AG04450 (cell line): Measurements from ENCODE around the gene TAS1R1. TPM values are rescaled to one million over a fixed set of nuclear protein-coding genes. Genes with fewer than 3 reads are reported as not detected.

Experiments
- CTCF ChIA-PET: fragments of 300-600, 350-600 bp; formaldehyde crosslinking; extraction: SDS; loops from one replicate; lab custom pipeline; 2022; ENCODE audit warnings: antibody characterized with exemption, inconsistent platforms; lab: Charles Lee
- POLR2A ChIA-PET: fragments of 350-600 bp; formaldehyde crosslinking; extraction: SDS; loops from one replicate; lab custom pipeline; 2021; ENCODE audit warnings: antibody characterized with exemption, inconsistent platforms; lab: Yijun Ruan, JAX
- DNase-seq: peaks from one replicate; pipeline ENCODE4 v3.0.0-alpha.2; 2011; ENCODE audit warnings: low read depth, low spot score
- H3K27ac ChIP-seq: one replicate; pipeline ENCODE4 v1.5.1; 2012; ENCODE audit warnings: low read depth, low read length, control low read depth
- H3K27me3 ChIP-seq: one replicate; pipeline ENCODE4 v1.6.0; 2012; ENCODE audit warnings: low read length; ENCODE audit not compliant: control insufficient read depth, insufficient read depth
- H3K4me3 ChIP-seq: 2 replicates; pipeline ENCODE4 v1.5.1; 2011; ENCODE audit warnings: mild to moderate bottlenecking, low read depth, low read length, control low read depth
- H3K9me3 ChIP-seq: 2 replicates; pipeline ENCODE4 v1.5.1; 2012; ENCODE audit warnings: low read length; ENCODE audit not compliant: control insufficient read depth, insufficient read depth
- CTCF ChIP-seq: IDR thresholded peaks from 2 replicates; pipeline ENCODE4 v1.5.1; 2011; ENCODE audit warnings: low read depth, low read length, control low read depth, inconsistent platforms
- polyA plus RNA-seq: library from polyadenylated mRNA; depleted of rRNA; stranded (reverse); fragments of >200 nt; gene quantifications from 2 replicates; pipeline ENCODE4 v1.2.3, GENCODE V29; 2011

TAS1R1 gene
- polyA plus RNA-seq, 1 experiment: 0.05 TPM

DNA sequence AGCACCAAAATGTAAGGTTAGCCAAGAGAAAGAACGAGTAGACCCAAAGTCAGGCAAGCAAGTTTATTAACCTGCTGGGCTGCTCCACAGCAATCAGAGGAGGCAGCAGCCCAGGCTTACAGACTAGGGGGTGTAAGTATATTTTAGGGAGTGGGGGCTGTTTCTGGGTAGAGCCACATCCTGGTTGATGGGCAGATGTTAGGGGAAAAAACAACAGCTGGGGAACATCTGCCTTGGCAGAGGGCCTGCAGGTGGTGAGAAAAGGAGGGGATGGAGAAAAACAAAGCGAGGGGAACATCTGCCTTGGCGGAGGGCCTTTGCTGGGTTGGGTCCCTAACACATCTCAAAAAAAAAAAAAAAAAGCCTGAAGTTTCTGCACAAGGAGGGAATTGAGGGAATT, 15.0 kb downstream of the TAS1R1 start:
- DNase-seq: no peak
- Histone ChIP-seq H3K9me3 (peaks cover 7% of the 10 kb centered on the region), H3K27me3 (peaks cover 23% of the 10 kb centered on the region), H3K27ac (no peak overlapping the region), H3K4me3 (no peak overlapping the region)
- TF ChIP-seq CTCF: no peak
- POLR2A ChIA-PET: no interaction called here
- CTCF ChIA-PET: interaction anchor here (3.2 kb wide), 1 partner anchor 16 kb away, joined by 11 read pairs; the partner anchor contains the start of genes NOL9 and TAS1R1

- POLR2A ChIA-PET: no interaction called here
- TF ChIP-seq CTCF: no peak
These were observed 15.9 kb downstream of the TAS1R1 start for GRCh38 chr1:6570987-6571386.

DNA sequence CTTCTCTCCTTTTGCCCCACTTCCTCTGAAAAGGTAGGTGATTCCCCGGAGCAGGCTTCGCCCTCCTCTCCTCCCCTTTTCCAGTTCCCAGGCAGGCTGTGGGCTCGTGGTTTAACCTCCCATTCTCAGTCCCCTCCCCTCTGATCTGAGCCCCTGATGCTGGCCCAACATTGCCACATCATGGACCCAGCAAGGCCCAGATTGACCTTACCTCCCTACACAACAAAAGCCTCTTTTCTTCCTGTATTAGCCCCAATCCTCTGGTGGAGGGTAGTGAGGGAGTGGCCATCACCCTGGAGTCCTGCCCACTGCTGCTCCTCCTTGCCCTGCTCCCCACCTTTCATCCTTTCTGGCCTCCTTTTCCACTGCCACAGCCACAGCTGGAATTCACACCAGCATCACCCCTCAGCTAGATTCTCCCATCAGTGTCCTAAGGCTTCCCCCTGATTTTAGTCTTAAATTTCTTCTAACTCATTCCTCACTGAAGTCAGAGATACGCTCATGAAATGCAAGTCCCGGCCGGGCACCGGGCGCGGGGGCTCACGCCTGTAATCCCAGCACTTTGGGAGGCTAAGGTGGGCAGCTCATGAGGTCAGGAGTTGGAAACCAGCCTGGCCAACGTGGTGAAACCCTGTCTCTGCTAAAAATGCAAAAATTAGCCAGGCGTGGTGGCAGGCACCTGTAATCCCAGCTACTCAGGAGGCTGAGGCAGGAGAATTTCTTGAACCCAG, 17.7 kb downstream of the TAS1R1 start:
- Histone ChIP-seq H3K27ac (no peak overlapping the region), H3K27me3 (peaks cover 19% of the 10 kb centered on the region), H3K9me3 (peaks cover 7% of the 10 kb centered on the region), H3K4me3 (no peak overlapping the region)
- no peak for DNase-seq
- TF ChIP-seq CTCF: no peak
- CTCF ChIA-PET: interaction anchor here (3.0 kb wide), 1 partner anchor 18 kb away, joined by 12 read pairs; the partner anchor contains the start of genes NOL9 and TAS1R1
- POLR2A ChIA-PET: interaction anchor here (0.6 kb wide), 2 partner anchors 14 to 15 kb away, joined by 3 to 9 read pairs; no protein-coding TSS in a partner anchor

More at GRCh38 chr1:6570987-6571386, 15.9 kb downstream of the TAS1R1 start:
- CTCF ChIA-PET: no interaction called here
- Histone ChIP-seq H3K27me3 (peaks cover 19% of the 10 kb centered on the region), H3K27ac (no peak overlapping the region), H3K9me3 (peaks cover 7% of the 10 kb centered on the region), H3K4me3 (no peak overlapping the region)
- DNase-seq: no peak

- Histone ChIP-seq H3K9me3 (peaks cover 7% of the 10 kb centered on the region), H3K27ac (no peak overlapping the region), H3K4me3 (no peak overlapping the region), H3K27me3 (peaks cover 15% of the 10 kb centered on the region)
- no peak for DNase-seq
- POLR2A ChIA-PET: interaction anchor here (1.6 kb wide), 1 partner anchor 28 kb away, joined by 4 read pairs; no protein-coding TSS in a partner anchor
- no peak for TF ChIP-seq CTCF
- CTCF ChIA-PET: interaction anchor here (3.0 kb wide), 1 partner anchor 19 kb away, joined by 12 read pairs; the partner anchor contains the start of genes NOL9 and TAS1R1
These were observed 19.0 kb downstream of the TAS1R1 start for GRCh38 chr1:6574025-6574620.
